ENCODE measurements around the gene KRTAP10-9.

Gene KRTAP10-9

DNA sequence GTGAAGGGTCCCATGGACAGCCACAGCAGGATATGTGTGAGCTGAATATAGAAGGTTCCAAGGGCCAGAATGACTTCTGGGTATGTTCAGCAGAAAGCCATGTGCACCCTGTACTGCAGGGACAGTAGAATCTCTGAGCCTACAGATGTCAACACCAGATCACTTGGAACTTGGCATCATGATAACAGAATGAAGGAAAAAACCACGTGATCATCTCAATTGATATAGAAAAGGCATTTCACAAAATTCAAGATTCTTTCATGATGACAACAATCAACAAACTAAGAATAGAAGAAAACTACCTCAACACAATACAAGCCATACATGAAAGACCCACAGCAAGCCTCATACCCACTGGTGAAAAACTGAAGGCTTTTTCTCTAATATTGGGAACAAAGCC lies 40.7 kb downstream of the KRTAP10-9 start:
- no peak for DNase-seq

DNA sequence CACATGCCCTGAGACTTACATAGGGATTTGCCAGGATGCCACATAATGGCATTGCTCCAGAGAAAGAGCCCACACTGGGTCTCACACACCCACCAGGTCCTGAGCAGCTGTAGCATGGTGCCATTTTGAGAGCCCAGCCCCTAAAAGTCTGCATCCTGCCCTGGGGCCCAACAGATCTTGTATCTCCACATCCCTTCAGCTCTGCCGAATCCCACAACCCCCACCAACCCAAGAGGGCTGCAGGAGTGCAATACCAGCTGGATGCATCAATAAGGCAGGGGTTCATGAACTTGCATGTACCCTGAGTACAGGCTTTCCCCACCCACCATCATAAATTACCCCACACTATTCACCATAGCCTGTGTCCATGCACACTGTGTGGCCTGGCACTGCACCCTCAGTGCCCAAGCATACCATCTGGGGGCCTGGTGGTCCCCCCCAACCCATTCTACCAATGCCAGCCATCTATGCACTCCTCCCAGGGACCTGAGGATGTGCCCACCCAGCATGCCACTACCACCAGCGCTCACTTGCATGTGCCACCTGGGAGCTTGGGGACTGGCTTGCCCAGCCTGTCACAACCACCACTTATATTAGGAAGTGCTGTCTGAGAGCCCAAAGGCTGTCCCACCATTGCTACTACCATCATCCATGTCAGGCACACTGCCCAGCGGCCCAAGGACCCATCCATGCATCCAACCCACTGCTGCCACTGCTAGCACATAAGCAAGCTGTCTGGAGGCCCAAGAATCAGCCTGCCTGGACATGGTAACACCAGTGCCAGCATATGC lies 43.9 kb downstream of the KRTAP10-9 start:
- DNase-seq: no peak

DNA sequence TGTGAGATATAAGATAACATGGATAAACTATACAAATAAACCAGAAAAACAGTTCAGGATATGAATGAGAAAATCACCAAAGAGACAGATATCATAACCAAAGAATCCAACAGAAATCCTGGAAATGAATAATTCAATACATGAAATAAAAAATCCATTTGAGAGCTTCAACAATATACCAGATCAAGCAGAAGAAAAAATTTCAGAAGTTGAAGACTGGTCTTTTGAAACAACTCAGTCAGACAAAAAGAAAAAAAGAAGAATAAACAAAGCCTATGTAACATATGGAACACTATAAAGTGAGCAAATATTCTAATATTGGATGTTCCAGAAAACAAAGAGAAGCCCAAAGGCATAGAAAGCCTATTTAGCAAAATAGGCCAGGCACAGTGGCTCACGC lies 45.0 kb downstream of the KRTAP10-9 start:
- no peak for DNase-seq

DNA sequence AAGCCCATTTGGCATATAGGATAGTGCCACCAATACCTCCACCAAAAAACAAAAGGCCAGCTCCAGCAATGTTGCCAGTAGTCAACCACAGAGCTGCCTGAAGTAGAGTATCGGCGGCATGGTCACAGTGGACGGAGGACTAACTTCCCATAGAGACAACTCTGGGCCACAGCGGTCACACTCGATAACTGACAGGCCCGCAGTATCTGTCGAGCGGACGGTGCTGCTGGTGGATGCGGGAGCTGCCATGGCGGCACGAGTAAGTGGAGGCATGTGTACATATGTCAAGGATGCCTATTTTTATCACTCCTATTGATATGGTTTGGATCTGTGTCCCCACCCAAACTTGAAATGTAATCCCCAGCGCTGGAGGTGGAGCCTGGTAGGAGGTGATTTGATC lies 51.0 kb downstream of the KRTAP10-9 start:
- DNase-seq: no peak
